NCI-H2171 treated with DMSO at 0.1 percent for 48 hours (cell line): ENCODE data around the gene CMTM5.

ENCODE experiments used
- DNase-seq: peaks from one replicate; lab custom pipeline; 2025; lab: John Stamatoyannopoulos, UW

The CMTM5 gene, protein sequence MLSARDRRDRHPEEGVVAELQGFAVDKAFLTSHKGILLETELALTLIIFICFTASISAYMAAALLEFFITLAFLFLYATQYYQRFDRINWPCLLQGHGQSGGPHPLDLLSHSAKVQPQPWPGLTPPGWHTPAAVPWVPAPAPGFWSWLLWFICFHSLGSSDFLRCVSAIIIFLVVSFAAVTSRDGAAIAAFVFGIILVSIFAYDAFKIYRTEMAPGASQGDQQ

DNA sequence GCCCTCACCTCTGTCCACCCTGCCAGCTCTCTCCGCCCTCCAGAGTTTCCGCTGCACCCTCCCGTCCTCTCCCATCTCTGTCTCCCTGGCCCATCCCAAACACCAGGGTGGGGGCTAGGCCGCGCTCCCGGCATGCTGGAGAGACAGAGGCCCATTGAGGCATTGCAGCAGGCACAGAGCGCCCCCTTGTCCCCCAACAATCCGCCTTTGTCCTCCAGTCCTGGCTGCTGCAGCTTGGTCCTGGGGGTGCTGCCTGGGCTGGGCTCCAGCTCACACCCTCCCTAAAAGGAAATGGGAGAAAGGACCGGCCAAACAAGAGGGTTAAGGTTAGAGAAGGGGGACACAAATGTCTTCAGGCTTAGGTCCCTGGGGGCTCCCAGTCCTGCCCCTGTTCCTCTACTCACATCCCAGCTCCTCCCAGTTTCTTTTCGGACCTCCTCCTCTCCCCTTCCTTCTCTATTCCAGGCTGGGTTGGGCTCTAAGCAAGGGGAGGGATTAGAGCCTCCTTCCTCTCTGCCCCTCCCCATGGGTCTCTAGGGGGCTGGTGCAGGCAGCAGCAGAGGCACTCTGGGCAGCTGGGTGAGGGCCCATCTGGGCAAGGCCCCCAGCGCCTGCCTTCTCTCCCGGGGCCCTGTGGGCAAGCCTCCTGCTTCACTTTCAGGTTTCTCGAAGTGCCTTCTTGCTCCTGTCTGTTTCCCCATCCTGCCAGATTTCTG lies at the start of gene CMTM5:
TSS of gene CMTM5 (plus strand) at position 565 of the 716 bp plus-strand sequence. CDS start 206 bp downstream, outside the sequence.
- peak; percentile 81 for DNase-seq

DNA sequence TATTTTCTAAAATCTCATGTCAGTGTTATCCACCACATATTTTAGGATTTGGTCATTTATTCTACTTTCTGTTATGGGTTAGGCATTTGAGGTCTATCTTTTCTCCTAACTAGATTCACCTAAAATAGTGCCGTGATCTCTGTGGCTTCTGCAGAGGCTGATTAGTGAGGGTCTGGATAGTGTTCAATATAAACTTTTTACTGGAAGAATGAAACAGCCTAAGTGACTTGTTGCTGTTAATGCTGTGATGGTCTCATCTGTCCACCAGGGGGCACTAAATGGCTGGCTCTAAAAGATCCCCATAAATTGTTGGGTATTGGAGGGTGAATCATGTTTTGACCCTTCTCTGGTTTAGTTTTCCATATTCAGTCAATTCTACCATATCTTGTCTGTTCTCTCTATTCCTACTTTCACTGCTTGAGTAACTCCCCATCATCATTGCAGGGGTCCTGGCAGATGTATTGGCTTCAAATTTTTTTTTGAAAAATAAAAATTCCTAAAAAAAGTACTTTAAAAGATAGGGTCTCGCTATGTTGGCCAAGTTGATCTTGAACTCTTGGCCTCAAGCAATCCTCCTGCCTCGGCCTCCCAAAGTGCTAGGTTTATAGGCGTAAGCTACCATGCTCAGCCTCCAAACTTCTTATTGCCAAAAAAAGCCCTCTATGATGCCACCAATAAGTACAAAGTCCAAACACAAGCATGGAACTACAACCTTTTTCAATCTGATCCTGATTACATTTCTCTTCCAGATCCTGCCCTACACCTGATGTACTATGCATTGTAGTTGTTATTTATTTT lies 48.7 kb upstream of the CMTM5 start:
- peak; percentile 75 for DNase-seq

DNA sequence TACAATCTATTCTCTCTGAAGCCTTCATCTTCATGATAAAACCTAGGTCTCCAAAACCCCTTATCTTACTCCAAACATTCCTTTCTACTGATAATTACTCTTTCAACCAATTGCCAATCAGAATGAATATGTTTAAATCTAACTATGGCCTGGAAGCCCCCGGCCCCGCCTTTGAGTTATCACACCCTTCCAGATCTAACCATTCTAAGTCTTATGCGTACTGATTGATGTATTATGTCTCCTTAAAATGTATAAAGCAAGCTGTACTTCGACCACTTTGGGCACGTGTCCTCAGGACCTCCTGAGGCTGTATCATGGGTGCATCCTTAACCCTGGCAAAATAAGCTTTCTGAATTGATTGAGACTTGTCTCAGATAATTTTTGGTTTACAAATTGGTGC lies 41.2 kb upstream of the CMTM5 start:
- no peak for DNase-seq

DNA sequence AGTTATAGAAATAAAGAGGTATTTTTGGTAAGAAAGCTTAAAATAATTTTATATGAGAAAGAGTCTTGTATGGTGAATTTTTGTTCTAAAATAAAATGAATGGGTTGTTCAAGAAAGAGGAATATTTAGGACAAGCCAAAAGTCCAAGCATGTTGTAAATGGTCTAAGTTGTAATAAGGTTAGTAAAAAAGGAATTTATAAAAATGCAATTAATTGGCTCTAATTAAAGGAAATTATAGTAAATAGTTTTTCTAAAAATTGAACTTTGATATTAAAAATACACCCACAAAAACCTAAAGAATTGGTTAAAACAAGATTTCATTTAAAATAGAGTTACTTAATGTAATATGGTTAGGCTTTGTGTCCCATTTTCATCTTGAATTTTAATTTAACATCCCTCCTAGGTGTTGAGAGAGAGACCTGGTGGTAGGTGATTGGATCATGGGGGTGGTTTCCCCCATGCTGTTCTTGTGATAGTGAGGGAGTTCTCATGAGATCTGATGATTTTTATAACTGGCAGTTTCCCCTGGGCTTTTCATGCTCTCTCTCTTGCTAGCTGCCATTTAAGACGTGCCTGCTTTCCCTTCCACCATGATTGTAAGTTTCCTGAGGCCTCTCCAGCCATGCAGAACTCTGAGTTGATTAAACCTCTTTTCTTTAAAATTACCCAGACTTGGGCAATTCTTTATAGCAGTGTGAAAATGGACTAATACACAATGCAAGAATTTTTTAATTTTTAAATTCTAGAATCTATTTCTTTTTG lies 37.2 kb upstream of the CMTM5 start:
- DNase-seq, result no peak

DNA sequence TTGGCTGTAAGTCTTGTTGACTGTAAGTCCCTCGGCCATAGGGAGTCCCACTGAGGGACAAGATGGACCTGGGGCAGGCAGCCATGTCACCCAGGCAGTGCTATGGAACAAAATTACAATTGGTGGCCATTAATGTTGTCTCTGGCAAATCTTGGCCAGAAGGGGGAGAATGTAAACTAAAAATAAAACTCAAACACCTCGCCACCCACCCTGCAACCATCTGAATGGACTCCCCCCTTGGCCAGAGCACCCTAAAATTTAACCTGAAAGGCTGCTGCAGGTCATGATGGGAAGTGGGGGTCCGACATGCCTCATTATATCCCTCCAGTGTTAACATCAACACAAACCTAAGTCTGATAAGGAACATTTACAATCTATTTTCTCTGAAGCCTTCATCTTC lies 32.4 kb upstream of the CMTM5 start:
- no peak for DNase-seq

DNA sequence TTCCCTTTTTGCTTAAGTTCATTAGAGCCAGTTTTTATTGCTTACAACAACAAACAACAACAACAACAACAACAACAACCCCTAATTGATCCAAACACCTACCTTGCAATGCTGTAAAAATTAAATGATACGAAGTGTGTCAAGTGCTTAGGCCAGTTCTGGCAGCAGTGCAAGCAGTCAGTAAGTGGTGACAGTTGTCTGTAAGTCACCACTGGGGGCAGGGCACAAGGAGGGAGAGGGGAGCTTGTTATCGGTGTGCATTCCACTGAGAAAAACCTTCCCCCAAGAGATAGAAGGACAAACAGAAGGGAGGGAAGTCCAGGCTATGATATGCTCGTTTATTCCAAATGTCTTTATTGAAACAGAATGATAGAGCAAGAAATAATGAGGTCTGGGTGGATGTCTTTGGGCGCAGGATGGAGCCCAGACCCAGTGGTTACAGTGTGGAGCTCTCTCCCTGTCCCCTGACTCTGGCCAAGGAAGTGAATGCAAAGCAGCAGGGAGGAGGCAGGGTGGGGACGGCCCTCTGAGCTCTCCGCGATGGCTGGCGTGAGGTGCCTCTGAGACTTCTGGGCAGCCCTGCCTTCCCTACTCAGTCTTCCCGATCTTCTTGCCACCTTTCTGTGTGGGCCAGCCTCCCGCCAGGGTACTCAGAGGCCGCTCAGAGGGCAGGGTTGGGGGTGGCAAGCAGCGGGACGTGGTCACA lies 30.7 kb upstream of the CMTM5 start:
- DNase-seq, result no peak

DNA sequence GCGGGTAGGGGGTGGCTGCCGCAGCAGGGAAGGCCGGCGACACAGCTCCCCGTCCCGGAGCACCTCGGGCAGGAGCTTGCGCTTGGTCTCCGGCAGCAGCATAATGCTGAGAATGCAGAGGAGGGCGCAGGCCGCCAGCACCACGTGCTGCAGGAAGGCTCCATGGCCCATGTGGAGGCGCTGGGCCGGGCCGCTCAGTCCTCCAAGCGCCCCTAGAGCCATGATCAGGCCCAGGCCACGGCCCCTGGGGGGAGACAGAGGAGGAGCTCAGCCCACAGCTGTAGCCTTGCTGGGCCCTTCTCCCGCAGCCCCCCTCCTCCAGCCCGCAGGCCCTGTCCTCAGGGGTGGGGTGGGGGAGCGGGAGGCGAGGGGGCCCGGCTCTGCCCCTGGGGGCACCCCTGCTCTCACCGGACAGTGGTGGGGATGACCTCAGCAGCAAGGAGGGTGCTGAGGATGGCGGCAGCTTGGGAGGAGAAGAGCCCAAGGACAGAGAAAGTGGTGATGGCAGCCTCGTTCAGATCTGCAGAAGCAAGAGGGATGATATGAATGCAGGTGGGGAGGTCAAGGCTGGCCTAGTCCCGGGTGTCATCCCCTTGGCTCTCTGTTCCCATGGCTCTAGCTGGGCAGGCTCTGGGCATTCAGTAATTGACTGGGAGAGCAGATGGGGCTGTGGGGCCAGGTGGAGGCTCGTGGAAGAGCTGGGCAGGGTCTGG lies 30.0 kb upstream of the CMTM5 start:
- DNase-seq, result no peak

DNA sequence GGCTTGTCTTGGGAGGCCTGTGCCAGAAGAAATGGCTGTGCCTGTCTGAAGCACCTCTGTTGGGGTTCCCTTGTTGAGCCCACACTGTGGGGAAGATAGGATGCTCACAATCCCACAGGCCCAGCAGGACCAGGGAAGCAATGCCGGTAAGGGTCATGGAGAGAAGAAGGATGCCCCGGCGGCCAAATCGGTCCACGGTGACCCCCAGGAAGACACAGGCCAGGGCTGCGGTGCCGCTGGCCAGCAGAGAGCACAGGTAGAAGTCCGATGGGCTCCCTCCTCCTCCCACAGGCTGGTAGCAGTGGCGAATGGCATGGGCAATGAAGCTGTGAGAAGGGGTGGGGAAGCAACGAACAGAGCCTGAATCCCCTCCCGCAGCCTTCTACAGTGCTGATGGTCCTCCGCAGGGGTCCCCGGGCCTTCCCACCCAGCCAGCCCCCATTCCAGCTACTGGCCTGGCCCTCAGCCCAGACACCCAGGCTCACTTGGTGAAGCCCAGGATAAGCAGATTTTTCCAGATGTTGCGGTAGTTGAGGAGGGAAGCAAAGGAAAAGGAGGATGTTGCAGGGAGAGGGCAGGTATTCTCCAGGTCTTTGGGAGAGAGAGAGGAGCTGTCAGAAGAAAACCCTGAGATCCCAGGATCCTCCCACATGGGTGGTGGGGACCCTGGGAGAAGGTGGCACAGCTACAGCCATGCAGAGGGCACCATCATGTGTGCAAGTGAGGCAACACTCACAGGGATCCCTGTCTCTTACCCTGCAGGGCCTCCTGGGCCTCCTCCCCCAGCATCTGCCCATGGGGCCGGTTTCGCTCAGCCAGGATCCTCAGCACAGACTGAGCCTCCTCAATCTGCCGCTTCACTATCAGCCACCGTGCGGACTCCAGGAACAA lies 29.2 kb upstream of the CMTM5 start:
- no peak for DNase-seq

DNA sequence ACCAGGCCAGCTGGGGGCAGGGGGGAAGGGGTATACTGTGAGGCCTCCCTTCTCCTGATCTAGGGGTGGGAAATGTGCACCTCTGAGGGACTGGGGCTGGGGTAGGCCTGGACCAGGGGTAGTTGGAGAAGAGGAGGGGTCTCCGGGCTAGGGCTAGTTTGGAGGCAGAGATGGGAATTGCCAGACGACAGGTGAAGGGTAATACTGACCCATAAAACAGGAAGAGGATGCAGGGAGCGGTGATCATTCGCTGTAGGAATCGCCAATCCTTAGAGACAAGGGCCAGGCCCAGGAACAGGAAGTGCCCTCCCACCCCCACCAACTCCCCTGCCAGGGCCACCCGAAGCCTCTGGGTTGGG lies 28.6 kb upstream of the CMTM5 start:
- no peak for DNase-seq

DNA sequence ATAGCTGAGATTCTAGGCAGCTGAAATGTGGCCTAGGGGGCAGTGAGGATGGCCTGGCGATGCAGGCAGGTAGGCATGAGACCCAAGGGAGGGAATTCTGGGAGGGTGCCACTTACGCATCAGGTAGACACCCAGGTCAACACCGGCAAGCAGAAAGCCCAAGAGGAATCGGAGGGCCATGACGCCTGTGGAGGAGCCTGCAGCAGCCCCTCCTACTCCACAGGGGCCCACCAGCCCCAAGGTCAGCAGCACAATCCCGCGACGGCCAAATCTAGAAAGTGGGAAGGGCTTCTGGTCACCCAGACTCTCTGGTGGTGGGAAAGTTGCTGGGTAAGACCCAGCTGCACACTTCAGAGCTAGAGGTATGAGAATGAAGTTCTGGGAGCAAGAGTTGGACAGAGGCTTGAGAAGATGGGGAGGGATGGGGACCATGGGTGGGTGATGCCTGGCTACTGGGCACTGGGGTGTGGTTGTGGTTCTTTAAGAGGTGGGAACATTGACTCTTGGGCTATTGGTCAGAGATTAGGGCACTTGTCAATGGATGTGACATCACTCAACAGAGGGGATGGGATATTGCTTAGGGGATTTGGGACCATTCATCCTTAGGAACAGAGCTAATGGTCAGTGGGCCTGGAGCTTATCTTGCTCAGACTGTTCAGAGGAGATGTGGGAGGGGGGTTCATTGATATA lies 27.5 kb upstream of the CMTM5 start:
- DNase-seq, result no peak

DNA sequence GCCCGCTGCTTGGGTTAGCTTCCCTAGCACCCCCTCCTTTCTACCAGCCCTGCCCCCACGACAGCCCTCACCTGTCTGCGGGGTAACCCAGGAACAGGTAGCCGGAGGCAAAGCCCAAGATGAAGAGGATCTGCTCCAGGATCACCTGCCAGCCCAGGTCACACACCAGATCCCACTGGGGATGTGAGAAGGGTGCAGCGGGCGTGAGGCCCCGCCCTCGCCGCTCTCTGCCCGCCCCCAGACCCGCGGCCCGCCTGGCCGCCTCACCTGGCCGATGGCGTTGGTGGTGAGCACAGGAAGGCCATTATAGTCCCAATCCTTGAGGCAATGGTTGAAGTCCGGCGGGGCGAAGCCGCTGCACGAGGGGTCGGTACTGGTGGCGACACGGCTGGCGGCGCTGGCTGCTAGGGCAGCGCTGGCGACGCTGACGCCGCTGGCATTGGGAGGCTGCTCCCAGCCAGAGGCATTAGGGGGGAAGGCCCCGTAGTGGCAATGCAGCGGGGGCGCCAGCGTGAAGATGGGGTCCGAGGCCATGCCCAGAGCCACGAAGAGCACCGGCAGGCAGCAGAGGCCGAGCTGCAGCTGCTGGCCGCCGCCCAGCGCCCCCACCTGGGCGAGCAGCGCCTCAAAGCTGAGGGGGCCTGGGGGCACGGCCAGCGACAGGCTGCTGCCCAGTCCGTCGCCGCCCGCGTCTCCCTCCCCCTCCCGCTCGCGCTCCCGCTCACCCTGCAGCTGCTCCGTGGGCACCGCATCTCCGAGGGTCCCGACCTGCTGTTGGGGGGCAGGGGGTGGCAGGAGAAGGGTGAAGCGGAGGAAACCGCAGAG lies 25.0 kb upstream of the CMTM5 start:
- DNase-seq, result no peak

DNA sequence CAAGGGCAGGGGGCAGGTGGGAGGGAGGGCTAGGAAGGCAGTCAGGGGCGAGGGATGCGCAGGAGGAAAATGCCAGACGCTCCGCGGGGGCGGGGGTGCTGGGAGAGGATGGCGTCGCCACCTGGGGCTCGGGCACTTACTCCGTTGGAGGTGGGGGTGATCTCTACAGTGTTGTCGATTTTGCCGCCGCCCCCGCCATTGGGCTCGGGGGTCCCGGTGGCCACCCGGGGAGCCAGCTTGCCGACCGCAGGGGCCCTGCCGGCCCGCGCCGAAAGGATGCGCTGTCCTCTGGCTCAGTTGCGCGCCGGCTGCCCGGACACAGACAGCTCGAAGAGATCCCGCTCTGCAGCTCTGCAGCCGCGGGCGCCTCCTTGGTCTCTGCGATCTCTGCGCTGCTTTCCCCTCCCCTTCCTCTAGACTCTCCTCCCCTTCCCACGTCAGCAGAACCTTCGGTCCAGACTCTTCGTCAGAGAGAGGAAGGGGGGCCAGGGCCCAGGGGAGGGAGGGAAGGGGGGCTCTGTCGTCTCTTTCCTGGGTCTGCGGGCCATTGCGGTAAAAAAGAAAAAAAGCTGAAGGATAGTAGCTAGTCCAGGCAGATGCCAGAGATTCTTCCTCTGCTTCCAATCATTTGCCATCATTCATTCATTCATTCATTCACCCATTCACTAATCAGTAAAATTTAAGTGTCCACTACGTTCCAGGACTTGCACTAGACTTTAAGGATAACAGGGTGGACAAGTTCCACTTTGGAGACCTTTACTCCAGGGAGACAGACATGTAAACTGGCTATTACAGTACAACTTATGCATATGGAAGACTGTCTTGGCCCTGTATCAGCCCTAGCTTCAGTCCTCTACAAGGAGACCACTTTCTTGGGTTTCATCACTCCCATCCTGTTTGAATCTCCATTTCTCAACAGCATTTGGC lies 24.1 kb upstream of the CMTM5 start, which contains the start of gene SLC22A17:
TSS of gene SLC22A17 (minus strand) at position 382 of the 927 bp plus-strand sequence.
- DNase-seq, result peak; percentile 83

DNA sequence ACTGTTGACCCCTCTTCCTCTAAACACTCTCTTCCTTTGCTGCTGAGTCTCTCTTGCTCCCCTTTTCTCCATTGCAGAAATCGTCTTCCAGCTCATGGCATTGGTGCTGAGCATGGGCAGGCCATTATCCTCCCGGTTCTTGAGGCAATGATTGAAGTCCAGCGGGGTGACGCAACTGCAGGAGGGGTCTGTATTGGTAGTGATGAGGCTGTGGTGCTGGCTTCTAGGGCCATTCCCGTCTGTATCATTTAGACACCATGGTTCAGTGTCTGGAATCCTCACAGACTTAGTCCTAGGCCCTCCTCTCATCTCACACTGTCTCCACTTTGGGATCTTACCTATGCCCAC lies 23.4 kb upstream of the CMTM5 start:
- DNase-seq, result no peak

DNA sequence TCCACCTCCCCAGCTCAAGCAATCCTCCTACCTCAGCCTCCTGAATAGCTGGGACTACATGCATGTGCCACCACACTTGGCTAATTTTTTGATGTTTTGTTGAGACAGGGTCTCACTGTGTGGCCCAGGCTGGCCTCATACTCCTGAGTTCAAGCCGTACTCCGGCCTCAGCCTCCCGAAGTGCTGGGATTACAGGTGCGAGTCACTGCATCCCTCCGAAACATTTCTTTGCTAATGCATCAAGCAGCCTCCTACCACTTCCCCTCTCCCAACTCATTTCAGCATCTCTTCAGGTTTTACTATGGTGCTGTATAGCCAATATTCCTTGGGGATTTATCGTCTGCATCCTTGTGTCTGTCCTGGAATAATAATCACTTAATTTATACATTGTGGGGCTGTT lies 21.9 kb upstream of the CMTM5 start:
- no peak for DNase-seq

DNA sequence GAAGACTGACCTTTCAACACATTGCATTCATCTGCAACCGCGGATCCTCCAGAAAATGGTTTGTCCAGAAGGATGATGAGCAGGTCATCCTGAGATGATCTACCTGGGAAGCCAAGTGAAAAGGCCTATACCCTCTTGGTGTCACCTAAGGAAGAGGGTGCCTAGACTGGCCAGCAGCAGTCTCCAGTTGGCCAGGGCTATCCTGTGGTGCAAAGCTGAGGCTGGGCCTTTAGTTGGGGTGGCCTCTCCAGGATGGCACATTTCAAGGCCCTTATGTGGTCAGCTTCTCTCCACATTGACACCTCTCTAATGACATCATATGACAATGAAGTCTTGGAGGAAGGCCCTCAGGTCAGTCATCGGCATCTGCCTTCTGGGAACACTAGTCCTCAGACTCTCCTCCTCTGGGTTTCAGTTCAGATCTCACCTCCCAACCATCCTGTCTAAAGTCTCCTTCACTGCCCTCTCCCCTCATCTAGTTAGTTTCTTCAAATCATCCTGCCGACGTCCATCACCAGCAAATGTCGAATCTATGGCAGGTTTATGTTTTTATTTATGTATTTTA lies 20.9 kb upstream of the CMTM5 start:
- no peak for DNase-seq

DNA sequence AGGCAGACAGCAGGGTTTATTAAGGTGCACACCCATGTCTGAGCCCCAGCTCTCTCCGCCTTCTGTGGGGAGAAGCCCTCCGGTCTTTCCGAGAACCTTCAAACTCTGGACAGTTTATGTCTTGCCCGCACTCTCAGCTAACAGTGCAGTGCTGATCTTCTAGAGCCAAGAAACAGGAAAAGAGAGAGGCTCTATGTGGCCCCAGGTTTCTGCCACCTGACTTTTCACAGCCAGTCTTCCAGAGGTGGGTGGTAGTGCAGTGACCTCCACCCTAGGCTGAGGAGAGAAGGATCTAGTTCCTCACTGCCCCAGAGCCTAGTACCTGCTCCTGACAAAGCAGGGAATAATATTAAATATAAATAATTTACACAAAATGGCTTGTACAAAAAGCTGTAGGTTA lies 20.2 kb upstream of the CMTM5 start:
- no peak for DNase-seq

DNA sequence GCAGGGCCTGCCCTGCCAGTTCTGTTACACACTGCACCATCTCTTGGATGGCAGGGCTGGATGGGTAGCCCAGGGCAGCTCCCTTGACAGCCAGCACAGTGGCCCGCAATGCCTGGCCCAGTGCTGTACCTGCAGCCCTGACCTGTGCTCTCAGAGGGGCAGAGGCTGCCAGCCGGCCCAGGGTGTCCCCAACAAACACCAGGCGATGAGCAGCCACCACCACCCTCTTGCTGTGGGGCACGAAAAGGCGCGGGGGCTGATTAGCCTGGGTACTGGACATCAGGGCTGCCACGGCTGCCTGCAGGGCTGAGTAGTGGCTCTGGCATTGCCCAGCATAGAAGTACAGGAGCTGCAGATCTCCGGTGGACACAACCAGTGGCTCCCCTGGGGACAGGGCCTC lies 19.6 kb upstream of the CMTM5 start:
- no peak for DNase-seq
